Left renal cortex interstitium (tissue), 4 donors: Measurements from ENCODE around the gene ZNF239. TPM values are rescaled to one million over a fixed set of nuclear protein-coding genes. Genes with fewer than 3 reads are reported as not detected.
"Not testable (repeated sequence)": the region's sequence is repeated elsewhere in the genome, so short reads cannot be mapped to it uniquely, and the experiment has no call there.

Experiments used
- DNase-seq, 4 donors: peaks; one replicate each; pipeline ENCODE4 v3.0.0-alpha.2; 2013; ENCODE audit warnings: low read depth in 4 of 4, low spot score in 2 of 4, missing footprints in 1 of 4
- polyA plus RNA-seq, 4 donors: library from polyadenylated mRNA; unstranded; fragments of 120-200 nt; gene quantifications; one replicate each; pipeline ENCODE4 v1.2.1, GENCODE V29; 2013; ENCODE audit not compliant: insufficient read length in 4 of 4

Gene ZNF239
- 10 to 100 TPM; 10.5 to 13.5 (median 11.3) TPM for polyA plus RNA-seq

DNA sequence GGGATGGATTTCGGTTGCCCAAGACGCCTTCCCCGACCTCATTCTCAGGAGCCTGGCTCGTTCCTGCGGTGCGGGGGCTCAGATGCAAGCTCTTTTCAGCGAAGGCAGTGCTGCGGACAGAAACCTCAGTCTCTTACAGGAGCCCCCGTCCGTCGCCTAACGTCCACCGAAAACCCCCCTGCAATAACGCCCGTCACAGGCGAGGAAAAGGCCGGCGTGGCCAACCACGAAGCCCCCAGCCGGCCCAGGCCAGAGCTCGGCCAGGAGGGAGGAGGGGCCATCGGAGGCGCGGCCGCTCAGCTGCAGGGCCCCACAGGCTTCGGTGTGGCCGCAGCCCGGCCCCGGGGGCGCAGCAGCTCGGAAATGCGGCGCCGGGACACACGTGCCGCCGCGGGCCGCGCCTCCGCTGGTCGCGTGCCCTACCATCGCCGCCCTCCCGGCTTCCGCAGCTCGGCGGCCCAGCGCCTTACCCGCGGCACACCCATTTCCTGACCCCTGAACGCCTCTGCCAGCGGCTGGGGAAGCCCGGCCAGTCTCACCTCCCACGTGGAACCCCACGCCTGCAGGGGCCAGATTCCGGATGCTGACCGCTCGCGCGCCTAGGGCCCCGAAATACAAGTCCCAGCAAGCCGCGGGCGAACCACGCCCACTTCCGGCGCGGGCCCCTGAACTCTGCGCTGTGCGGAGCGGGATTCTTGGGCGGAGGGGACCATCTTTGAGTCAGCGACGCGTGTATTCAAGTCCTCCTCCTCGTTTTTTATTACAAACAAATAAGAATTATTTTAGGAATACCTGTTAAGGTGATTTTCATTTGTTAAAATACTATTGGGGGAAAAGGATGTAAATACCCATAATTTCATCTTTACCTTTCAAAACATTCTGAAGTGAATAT lies at the start of gene ZNF239:
TSS of gene ZNF239 (minus strand) at position 616 of the 892 bp plus-strand sequence. CDS start 16,537 bp downstream, outside the sequence.
- peak; percentile 67 to 83 (median 76) for DNase-seq

DNA sequence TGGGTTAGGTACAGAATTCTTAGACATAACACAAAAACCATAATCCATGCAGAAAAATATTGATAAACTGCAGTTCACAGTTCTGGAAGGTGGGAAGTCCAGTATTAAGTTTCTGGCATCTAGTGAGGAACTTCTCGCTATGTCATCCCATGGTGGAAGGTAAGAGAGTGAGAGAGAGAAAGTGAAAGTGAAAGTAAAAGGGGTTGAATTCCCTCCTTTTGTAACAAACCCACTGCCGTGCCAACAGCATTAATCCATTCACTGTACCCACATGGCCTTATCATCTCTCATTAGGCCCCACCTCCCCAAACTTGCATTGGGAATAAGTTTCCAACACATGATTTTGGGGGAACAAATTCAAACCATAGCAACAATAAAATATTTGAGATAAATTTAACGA lies 48.9 kb upstream of the ZNF239 start:
- peak in 3 of 4 donors; percentile 2 to 9 (median 5) for DNase-seq

DNA sequence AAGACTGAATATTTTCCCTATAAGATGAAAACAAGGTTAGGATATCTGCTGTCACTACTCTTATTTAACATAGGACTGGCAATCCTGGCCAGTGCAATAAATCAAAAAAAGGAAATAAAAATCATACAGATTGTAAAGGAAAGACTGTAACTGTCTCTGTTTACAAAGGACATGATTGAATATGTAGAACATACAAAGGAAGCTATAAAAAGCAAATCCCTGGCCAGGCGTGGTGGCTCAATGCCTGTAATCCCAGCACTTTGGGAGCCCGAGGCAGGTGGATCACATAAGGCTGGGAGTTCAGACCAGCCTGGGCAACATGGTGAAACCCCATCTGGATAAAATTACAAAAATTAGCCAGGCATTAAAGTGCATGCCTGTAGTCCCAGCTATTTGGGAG lies 47.6 kb upstream of the ZNF239 start:
- DNase-seq, result no peak

- DNase-seq, result no peak
These were observed 45.0 kb upstream of the ZNF239 start for GRCh38 chr10:43619368-43619767.

GRCh38 chr10:43616697-43617370 lies 42.4 kb upstream of the ZNF239 start:
- no peak for DNase-seq

DNA sequence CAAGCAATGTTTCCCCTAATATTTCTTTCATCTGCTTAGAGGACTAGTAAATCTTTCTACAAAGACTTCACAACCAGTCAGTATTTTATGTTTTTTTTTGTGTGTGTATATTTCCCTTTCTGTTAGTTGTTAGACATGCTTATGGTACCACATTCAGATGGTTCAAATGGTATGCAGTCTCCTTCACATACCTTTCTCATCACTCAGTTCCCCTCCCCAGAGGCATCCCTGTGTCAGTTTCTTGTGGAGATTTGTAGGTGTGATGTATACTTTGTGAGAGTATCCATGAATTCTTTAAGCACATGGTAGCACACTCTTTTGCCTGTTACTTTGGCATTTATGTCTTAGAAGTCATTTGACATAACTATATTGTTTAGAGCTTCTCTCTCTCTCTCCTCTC lies 36.2 kb upstream of the ZNF239 start:
- no peak for DNase-seq

- DNase-seq, result no peak
These were observed 32.8 kb upstream of the ZNF239 start for GRCh38 chr10:43607199-43607573.

DNA sequence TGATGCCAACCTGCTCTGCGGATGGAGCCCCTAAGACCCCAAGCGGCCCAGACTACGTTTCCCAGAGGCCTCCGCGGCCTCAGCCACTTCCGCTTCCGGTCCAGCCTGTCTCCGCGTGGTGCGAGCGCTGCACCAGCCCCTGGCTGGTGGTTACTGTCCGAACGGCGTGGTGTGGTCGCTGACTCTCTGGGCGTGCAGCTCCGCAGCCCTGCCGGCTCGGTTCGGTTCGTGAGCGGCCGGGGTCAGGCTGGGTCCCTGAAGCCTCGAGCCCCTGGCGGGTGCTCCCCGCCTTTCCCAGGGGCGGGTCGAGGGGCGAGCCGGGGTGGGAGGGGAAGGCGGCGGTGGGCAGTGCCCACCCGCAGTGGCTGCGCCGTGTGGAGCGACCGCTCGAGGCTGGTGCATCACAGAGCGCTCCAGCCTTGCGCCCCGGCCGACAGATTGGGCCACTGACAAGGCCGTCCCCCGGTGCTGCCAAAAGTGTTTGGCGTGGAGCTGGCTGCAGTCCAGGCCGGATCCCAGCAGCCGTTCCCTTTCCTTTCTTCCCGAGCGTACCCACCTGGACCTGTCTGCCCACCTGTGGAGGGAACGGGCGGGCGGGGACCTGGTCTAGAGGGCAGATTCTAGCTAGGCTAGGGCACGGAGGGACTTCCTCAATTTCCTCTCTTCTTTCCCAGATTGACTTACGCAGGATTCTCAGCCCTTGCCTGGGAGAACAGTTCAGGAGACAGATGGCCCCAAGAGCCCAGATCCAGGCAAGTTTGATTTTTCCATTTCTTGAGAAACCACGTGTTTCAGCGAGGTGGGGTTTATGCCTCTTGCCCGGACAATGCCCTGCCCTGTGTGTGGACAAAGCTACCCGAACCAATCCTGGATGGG lies 32.1 kb upstream of the ZNF239 start, which contains the start of gene ZNF485:
TSS of gene ZNF485 (plus strand) at position 116 of the 876 bp plus-strand sequence. CDS start at position 729, 613 bp downstream.
- DNase-seq, result peak in 2 of 4 donors; percentile 57 to 58

DNA sequence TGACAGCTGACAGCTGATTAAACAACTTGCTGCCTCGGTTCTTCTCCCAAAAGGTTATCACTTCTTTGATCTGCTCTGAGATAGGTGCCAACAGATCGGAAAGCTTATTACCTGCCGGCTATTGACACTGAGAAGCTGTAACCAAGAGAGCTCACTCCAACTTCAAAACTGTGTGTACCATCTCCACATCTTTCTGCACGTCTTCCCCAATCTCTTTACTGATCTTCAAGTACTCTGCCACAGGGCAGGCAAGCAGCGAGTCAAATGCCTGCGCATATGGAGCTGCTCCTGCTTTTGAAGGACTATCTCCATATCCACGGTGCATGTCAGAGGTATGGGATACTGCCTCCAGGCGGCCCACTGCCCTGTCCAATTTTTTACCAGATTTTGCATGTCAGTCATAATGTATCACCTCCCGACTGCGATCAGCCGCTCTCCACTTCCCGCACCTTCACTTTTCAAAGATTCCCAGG lies 31.5 kb upstream of the ZNF239 start:
- no peak for DNase-seq

DNA sequence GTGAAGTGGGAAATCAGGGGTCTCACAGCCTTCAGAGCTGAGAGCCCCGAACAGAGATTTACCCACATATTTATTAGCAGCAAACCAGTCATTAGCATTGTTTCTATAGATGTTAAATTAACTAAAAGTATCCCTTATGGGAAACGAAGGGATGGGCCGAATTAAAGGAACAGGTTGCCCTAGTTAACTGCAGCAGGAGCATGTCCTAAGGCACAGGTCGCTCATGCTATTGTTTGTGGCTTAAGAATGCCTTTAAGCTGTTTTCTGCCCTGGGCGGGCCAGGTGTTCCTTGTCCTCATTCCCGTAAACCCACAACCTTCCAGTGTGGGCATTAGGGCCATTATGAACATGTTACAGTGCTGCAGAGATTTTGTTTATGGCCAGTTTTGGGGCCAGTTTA lies 27.2 kb upstream of the ZNF239 start:
- DNase-seq, result not testable (repeated sequence)

DNA sequence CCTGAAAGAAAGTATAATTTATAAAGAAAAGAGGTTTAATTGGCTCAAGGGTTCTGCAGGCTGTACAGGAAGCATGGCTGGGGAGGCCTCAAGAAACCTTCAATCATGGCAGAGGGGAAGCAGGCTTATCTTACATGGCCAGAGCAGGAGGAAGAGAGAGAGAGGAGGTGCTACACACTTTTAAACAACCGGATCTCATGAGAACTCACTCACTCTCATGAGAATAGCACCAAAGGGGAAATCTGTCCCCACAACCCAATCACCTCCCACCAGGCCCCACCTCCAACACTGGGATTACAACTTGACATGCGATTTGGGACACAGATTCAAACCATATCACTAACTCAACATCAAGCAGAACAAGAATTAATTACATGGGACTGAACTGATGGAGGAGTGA lies 24.9 kb upstream of the ZNF239 start:
- DNase-seq, result no peak

GRCh38 chr10:43598446-43598845 lies 24.0 kb upstream of the ZNF239 start:
- DNase-seq, result no peak

GRCh38 chr10:43596546-43596945 lies 22.1 kb upstream of the ZNF239 start:
- DNase-seq, result no peak

- DNase-seq, result no peak
These were observed 21.4 kb upstream of the ZNF239 start for GRCh38 chr10:43595739-43596298.

DNA sequence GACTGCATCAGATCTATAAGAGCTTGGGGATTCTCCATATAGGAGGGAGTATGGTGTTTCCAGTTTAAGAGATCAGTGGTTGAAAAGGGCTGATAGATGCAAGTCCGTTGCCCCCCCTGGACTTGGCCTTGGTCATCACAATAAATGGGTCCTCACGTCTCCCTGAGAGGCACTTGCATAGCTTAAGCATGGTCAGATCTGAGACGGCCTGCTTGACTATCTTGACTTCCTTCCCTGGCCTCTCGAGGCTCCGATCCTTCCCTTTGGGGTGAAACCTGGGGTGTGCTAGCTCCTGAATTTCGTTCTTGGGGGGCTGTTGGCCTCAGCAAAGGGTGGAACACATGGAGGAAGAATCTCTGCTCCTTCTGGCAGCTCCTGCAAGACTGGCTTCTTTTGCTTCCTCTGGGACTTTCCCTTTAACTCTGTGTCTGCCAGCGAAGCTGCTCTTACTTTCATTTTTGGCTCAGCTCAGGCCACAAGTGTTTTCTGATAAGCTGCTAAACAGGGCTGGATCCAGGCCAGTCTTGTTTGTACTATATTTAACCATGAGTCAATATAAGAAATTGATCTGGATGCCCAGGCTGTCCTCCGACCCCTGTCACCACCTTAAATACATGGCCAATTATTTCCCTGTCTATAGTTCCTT lies 20.7 kb upstream of the ZNF239 start:
- no peak for DNase-seq

- no peak for DNase-seq
These were observed 17.0 kb upstream of the ZNF239 start for GRCh38 chr10:43591303-43591904.

DNA sequence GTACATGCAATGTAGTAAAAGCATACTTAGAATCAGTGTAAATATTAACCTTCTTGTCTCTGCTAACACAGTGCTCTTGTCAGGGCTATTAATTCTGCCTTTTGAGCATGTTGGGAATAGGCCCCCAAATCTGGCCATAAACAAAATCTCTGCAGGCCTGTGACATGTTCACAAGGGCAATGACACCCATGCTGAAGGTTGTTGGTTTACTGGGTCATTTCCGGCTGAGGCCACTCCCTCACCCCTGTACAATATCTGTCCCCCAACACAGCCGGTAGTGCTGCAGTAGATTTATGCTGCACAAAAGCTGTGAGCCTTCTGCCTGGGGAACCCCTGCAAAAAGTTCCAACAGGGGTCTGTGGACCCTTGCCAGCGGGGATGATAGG lies 12.3 kb upstream of the ZNF239 start:
- DNase-seq, result not testable (repeated sequence)

DNA sequence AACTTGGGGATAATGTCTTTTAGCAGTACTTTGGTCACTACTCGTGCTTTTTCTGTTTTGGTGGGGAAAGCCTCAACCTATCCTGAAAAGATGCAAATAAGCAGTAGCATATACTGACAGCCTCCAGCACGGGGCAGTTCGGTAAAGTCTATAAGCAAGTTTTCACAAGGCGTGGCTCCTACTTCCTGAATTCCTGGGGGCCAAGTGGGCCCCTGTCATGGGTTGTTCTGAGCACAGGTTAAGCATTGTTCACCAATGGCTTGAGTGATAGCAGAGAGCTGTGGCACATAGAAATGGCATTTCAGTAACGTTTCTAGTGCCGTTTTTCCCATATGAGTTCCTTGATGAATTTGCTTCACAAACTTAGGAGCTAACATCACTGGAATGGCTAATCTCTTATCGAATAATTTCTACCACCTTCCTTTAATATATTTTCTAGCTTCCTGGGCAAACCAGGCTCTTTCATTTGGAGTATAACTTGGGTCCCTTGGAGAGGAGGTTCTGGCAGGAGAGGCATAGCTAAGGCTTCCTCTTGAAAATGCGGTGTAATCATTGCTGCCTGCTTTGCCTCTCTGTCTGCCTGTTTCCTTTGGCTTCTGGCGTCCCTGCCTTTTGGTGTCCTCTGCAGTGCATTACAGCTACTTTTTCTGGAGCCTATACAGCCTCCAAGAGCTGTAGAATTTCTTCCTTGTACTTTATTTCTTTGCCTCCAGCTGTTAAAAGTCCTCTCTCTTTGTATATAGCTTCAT lies 11.7 kb upstream of the ZNF239 start:
- no peak for DNase-seq

- no peak for DNase-seq
These were observed 10.6 kb upstream of the ZNF239 start for GRCh38 chr10:43585046-43585445.
